Lower leg skin (tissue), 4 donors: ENCODE measurements around the gene C2orf68. TPM values are rescaled to one million over a fixed set of nuclear protein-coding genes. Genes with fewer than 3 reads are reported as not detected.

ENCODE experiments used
- DNase-seq, 2 donors: peaks; one replicate each; pipeline ENCODE4 v3.0.0-alpha.2; 2019; ENCODE audit warnings: low spot score in 2 of 2
- H3K4me3 ChIP-seq: fragments of 200-600 bp; sonication (generic); 2 replicates; pipeline ENCODE4 v1.5.1; 2017; ENCODE audit warnings: mild to moderate bottlenecking, low read depth; ENCODE audit not compliant: poor library complexity, severe bottlenecking
- POLR2A ChIP-seq, 2 donors: fragments of 450-650 bp; IDR thresholded peaks; one replicate each; pipeline ENCODE4 v1.6.1; 2016 to 2017; ENCODE audit warnings: antibody characterized with exemption in 2 of 2, mild to moderate bottlenecking in 1 of 2, moderate library complexity in 1 of 2
- WGBS, 2 donors: methylation state at CpG; one replicate each; pipeline ENCODE4 v1.1.5; 2018; 5-methylcytosine and 5-hydroxymethylcytosine counted together
- intact Hi-C: fragments of 100-400 bp; cut with DNase I; formaldehyde crosslinking; loops from one replicate; pipeline ENCODE4 v1.15.0; 2023; ENCODE audit warnings: low total_unique reads
- total RNA-seq, 4 donors: library from RNA; depleted of rRNA; stranded (reverse); fragments of >200 nt; gene quantifications; one replicate each; pipeline ENCODE4 v1.1.0, GENCODE V29; 2016
- TF ChIP-seq, protein P1 (sequence below), 3 donors: fragments of 450-650 bp; IDR thresholded peaks; one replicate each; pipeline ENCODE4 v1.5.1; 2016; ENCODE audit warnings: antibody characterized with exemption in 3 of 3, mild to moderate bottlenecking in 3 of 3, moderate library complexity in 2 of 3

The C2orf68 gene
- total RNA-seq, 4 donors from 2014 or later = 15.1 to 41.1 (median 19.0) TPM

DNA sequence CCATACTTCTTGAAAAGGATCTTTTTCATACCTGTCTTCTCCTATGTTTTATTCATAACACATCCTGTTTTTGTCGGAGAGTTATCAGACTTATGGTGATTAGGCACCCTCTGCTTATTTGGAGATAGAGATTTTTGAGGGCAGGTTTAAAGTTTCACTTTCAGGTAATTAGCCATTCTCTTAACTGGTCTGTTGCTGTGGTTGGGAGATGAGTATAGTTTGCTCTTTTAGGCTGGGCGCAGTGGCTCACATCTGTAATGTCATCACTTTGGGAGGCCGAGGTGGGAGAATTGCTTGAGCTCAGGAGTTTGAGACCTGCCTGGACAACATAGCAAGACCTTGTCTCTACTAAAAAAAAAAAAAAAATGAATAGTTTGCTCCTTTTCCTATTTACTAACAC is 30.9 kb upstream of the C2orf68 start:
- WGBS, 2 donors = 90 to 93% methylated on average over 3 of the region's 3 CpGs
- DNase-seq = no peak
- intact Hi-C loops = loop anchor here (10.0 kb wide), 1 partner anchor 172 kb away; no protein-coding TSS in a partner anchor
- no peak for TF ChIP-seq POLR2A (IDR thresholded peaks at IDR 0.05)
- TF ChIP-seq, protein P1, sequence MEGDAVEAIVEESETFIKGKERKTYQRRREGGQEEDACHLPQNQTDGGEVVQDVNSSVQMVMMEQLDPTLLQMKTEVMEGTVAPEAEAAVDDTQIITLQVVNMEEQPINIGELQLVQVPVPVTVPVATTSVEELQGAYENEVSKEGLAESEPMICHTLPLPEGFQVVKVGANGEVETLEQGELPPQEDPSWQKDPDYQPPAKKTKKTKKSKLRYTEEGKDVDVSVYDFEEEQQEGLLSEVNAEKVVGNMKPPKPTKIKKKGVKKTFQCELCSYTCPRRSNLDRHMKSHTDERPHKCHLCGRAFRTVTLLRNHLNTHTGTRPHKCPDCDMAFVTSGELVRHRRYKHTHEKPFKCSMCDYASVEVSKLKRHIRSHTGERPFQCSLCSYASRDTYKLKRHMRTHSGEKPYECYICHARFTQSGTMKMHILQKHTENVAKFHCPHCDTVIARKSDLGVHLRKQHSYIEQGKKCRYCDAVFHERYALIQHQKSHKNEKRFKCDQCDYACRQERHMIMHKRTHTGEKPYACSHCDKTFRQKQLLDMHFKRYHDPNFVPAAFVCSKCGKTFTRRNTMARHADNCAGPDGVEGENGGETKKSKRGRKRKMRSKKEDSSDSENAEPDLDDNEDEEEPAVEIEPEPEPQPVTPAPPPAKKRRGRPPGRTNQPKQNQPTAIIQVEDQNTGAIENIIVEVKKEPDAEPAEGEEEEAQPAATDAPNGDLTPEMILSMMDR (IDR thresholded peaks at IDR 0.05) = no peak
- no peak overlapping the region for H3K4me3 ChIP-seq

- DNase-seq = no peak
- H3K4me3 ChIP-seq = no peak overlapping the region
- intact Hi-C loops = no loop called here
- no peak for TF ChIP-seq POLR2A (IDR thresholded peaks at IDR 0.05)
- TF ChIP-seq, protein P1 (IDR thresholded peaks at IDR 0.05) = no peak
- 65 to 69% methylated on average over 4 of the region's 4 CpGs for WGBS, 2 donors
These were observed 23.8 kb upstream of the C2orf68 start for GRCh38 chr2:85635636-85636035.

DNA sequence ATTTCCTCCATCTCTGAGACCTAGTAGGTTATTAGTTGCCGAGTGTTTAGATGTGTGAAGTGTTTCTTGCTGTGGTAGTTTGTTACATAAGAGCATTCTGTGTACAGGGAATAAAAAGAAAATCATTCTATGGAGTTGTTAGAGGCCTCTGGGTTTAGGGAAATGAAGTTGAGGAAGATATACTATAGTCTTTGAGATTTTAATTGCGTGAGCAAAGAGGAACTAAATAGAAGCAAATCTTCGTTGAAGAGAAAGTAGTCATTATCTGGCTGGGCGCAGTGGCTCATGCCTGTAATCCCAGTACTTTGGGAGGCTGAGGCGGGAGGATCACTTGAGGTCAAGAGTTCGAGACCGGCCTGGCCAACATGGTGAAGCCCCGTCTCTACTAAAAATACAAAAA is 23.1 kb upstream of the C2orf68 start:
- whole genome bisulfite sequencing, 2 donors = 86 to 87% methylated on average over 8 of the region's 8 CpGs

DNA sequence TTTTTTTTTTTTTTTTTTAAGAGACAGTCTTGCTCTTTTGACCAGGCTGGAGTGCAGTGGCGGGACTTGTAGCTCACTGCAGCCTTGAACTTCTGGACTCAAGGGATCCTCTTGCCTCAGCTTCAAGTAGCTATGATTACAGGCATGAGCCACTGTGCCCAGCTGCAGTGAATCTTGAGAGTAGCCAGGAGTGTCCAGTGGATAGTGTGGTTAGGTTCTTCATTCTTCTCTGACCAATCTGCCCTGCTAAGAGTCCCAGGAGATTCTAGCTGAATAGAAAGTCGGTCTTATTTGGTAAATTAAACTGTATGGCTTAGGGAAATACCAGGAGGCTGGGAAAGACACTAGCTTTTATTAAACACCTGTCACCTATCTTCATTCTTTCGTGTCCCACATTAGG is 19.4 kb upstream of the C2orf68 start:
- no peak for TF ChIP-seq POLR2A (IDR thresholded peaks at IDR 0.05)
- TF ChIP-seq, protein P1 (IDR thresholded peaks at IDR 0.05) = no peak
- WGBS, 2 donors = 95% methylated on average over 3 of the region's 3 CpGs
- intact Hi-C loops = no loop called here
- H3K4me3 ChIP-seq = no peak overlapping the region
- DNase-seq = no peak

More for the DNA sequence above, 23.1 kb upstream of the C2orf68 start:
- H3K4me3 ChIP-seq = no peak overlapping the region
- intact Hi-C loops = no loop called here
- no peak for DNase-seq
- TF ChIP-seq, protein P1 (IDR thresholded peaks at IDR 0.05) = no peak

DNA sequence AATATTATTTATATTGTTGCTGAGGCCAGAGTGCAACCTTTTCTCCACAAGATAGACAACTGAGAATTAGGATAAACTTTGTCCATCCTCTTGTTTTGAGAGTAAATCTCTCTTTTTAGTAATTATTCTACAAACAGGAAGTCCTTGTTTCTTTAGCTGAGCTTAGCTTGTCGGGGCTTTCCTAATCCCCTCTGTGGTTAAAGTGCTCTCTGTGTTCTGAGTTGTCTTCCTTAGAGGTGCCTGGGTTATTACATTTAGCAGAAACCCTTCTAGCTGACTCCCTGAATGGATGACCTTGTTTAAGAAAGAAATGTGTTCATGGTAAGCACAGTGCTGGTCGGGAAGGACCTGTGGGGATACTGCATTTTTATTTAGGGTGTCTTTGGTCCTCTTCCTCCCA is 16.8 kb upstream of the C2orf68 start:
- no peak for DNase-seq
- WGBS, 2 donors = 83 to 87% methylated on average over 2 of the region's 2 CpGs
- no peak overlapping the region for H3K4me3 ChIP-seq
- intact Hi-C loops = no loop called here
- TF ChIP-seq, protein P1 (IDR thresholded peaks at IDR 0.05) = no peak
- TF ChIP-seq POLR2A (IDR thresholded peaks at IDR 0.05) = no peak

DNA sequence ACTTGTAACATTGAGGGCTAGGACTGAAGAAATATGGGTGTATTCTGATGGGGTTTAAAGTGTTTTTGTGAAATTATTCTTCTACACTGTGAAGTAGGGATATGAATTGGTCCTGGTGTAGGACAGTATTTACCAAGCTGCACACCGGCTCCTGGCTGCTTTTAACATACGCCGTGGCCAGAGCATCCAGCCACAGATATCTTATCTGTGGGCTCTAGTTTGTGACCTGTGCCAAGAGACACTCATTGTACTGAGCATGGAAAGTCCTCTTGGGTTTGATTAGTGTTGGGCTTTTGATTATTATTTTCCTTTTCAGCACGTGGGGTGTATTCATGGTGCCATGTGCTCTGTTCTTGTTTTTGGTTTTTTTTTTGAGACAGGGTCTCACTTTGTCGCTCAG is 12.1 kb upstream of the C2orf68 start:
- no peak overlapping the region for H3K4me3 ChIP-seq
- no peak for DNase-seq
- intact Hi-C loops = no loop called here
- TF ChIP-seq POLR2A (IDR thresholded peaks at IDR 0.05) = no peak
- TF ChIP-seq, protein P1 (IDR thresholded peaks at IDR 0.05) = no peak
- 87 to 89% methylated on average over 5 of the region's 5 CpGs for WGBS, 2 donors
